KMS-11 (cell line): ENCODE results near the gene GPR137.
"Not testable (repeated sequence)": the region's sequence is repeated elsewhere in the genome, so short reads cannot be mapped to it uniquely, and the experiment has no call there.

Experiments used
- H2AFZ ChIP-seq: fragments of 200-600 bp; sonication (generic); 2 replicates; pipeline ENCODE4 v1.6.1; 2016; ENCODE audit warnings: antibody characterized with exemption, mixed run types, low read depth
- H3K27ac ChIP-seq: fragments of 200-600 bp; sonication (generic); 2 replicates; pipeline ENCODE4 v1.6.1; 2016; ENCODE audit warnings: mild to moderate bottlenecking, mixed run types
- H3K27me3 ChIP-seq: fragments of 200-600 bp; sonication (generic); 2 replicates; pipeline ENCODE4 v1.6.1; 2017; ENCODE audit warnings: mild to moderate bottlenecking, low read depth, mixed run types, moderate library complexity; ENCODE audit not compliant: insufficient read depth
- H3K36me3 ChIP-seq: fragments of 200-600 bp; sonication (generic); 2 replicates; pipeline ENCODE4 v1.6.1; 2017; ENCODE audit warnings: mild to moderate bottlenecking, mixed run types; ENCODE audit not compliant: insufficient read depth
- H3K4me1 ChIP-seq: fragments of 200-600 bp; sonication (generic); 2 replicates; pipeline ENCODE4 v1.6.1; 2016; ENCODE audit warnings: mild to moderate bottlenecking, low read depth, mixed run types; ENCODE audit not compliant: poor library complexity, severe bottlenecking
- H3K4me2 ChIP-seq: fragments of 200-600 bp; sonication (generic); 2 replicates; pipeline ENCODE4 v1.7.0; 2016; ENCODE audit warnings: mild to moderate bottlenecking, mixed run types
- H3K4me3 ChIP-seq: fragments of 200-600 bp; sonication (generic); IDR thresholded peaks from 2 replicates; pipeline ENCODE4 v1.6.1; 2017; ENCODE audit warnings: low read depth, low read length, mixed read lengths; ENCODE audit not compliant: insufficient read depth
- H3K79me2 ChIP-seq: fragments of 200-600 bp; sonication (generic); 2 replicates; pipeline ENCODE4 v1.6.1; 2016; ENCODE audit warnings: low read depth, mixed run types; ENCODE audit not compliant: insufficient read depth
- H3K9ac ChIP-seq: fragments of 200-600 bp; sonication (generic); 2 replicates; pipeline ENCODE4 v1.6.1; 2016; ENCODE audit warnings: mild to moderate bottlenecking, mixed run types
- H4K20me1 ChIP-seq: fragments of 200-600 bp; sonication (generic); 2 replicates; pipeline ENCODE4 v1.6.1; 2016; ENCODE audit warnings: mild to moderate bottlenecking, mixed run types; ENCODE audit not compliant: insufficient read depth
- TF ChIP-seq, protein P1 (sequence below): fragments of 200-600 bp; sonication (generic); conservative IDR thresholded peaks from 2 replicates; pipeline ENCODE4 v1.6.1; 2017; ENCODE audit warnings: low read depth, mild to moderate bottlenecking, antibody characterized with exemption, low read length, moderate library complexity, mixed read lengths

The GPR137 gene

DNA sequence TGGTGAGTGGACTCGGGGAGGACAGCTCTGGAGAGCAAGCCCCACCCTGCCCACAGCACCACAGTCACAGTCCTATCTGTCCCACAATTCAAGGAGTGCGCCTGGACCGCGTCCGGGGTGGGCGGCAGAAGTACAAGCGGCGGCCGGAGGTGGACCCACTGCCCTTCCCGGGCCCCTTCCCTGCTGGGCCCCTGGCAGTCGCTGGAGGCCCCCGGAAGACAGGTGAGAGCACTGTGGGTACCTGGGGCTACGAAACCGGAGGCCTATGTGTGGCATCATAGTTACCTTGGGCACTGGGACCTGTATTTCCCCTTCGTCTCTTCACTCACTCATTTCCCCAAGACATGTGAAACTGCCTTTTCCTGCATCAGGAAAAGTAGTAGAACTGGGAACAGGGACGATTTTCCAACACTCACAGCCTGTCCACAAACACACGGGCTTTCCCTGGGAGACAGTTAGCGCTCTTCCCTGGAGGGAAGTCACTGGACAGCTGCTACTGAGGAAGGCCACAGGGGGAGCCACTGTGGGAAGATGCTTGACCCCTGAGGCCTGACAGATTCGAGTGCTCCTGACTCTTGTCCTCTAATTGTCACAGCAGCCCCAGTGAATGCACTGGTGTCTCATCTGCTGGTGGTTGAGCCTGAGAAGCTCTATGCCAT lies 28.6 kb downstream of the GPR137 start:
- TF ChIP-seq, protein P1, sequence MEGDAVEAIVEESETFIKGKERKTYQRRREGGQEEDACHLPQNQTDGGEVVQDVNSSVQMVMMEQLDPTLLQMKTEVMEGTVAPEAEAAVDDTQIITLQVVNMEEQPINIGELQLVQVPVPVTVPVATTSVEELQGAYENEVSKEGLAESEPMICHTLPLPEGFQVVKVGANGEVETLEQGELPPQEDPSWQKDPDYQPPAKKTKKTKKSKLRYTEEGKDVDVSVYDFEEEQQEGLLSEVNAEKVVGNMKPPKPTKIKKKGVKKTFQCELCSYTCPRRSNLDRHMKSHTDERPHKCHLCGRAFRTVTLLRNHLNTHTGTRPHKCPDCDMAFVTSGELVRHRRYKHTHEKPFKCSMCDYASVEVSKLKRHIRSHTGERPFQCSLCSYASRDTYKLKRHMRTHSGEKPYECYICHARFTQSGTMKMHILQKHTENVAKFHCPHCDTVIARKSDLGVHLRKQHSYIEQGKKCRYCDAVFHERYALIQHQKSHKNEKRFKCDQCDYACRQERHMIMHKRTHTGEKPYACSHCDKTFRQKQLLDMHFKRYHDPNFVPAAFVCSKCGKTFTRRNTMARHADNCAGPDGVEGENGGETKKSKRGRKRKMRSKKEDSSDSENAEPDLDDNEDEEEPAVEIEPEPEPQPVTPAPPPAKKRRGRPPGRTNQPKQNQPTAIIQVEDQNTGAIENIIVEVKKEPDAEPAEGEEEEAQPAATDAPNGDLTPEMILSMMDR, result no peak
- Histone ChIP-seq H3K36me3 (no peaks in the 10 kb centered on the region), H4K20me1 (no peaks in the 10 kb centered on the region), H3K4me2 (no peak overlapping the region), H3K79me2 (peaks cover 34% of the 10 kb centered on the region; the same call in 1 of the 2 replicates), H3K27ac (no peak overlapping the region), H2AFZ (no peak overlapping the region), H3K4me3 (no peak overlapping the region), H3K9ac (no peak overlapping the region), H3K4me1 (peaks cover 37% of the 10 kb centered on the region), H3K27me3 (no peaks in the 10 kb centered on the region)

- peak overlapping the region; percentile 21; the same call in 1 of the 2 replicates for H3K4me2 ChIP-seq
- TF ChIP-seq, protein P1, result 0 out of 2 replicates have a peak, but pooled peaks have one; percentile 15
- no peaks in the 10 kb centered on the region for H3K27me3 ChIP-seq
- H3K27ac ChIP-seq, result no peak overlapping the region; the same call in 1 of the 2 replicates
- H3K79me2 ChIP-seq, result peaks cover 34% of the 10 kb centered on the region; the same call in 1 of the 2 replicates
- no peak overlapping the region for H2AFZ ChIP-seq
- no peak overlapping the region for H3K9ac ChIP-seq
- H3K4me1 ChIP-seq, result peaks cover 31% of the 10 kb centered on the region
- no peaks in the 10 kb centered on the region for H4K20me1 ChIP-seq
- no peak overlapping the region for H3K4me3 ChIP-seq
- no peaks in the 10 kb centered on the region for H3K36me3 ChIP-seq
Observed at GRCh38 chr11:64314805-64315561, 29.3 kb downstream of the GPR137 start.

DNA sequence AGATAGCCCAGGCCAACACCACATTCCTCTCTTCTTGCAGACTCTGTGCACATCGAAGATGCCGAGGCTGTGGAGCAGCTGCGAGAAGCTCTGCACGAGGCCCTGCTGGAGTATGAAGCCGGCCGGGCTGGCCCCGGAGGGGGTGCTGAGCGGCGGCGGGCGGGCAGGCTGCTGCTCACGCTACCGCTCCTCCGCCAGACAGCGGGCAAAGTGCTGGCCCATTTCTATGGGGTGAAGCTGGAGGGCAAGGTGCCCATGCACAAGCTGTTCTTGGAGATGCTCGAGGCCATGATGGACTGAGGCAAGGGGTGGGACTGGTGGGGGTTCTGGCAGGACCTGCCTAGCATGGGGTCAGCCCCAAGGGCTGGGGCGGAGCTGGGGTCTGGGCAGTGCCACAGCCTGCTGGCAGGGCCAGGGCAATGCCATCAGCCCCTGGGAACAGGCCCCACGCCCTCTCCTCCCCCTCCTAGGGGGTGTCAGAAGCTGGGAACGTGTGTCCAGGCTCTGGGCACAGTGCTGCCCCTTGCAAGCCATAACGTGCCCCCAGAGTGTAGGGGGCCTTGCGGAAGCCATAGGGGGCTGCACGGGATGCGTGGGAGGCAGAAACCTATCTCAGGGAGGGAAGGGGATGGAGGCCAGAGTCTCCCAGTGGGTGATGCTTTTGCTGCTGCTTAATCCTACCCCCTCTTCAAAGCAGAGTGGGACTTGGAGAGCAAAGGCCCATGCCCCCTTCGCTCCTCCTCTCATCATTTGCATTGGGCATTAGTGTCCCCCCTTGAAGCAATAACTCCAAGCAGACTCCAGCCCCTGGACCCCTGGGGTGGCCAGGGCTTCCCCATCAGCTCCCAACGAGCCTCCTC lies 30.2 kb downstream of the GPR137 start:
- peaks cover 31% of the 10 kb centered on the region for H3K4me1 ChIP-seq
- H3K79me2 ChIP-seq, result peaks cover 27% of the 10 kb centered on the region; the same call in 1 of the 2 replicates
- H3K27ac ChIP-seq, result peak overlapping the region; percentile 88
- not testable (repeated sequence) for H2AFZ ChIP-seq, H4K20me1 ChIP-seq, H3K36me3 ChIP-seq, H3K4me3 ChIP-seq, H3K27me3 ChIP-seq
- H3K4me2 ChIP-seq, result peak overlapping the region; percentile 94
- peak overlapping the region; percentile 84; the same call in 1 of the 2 replicates for H3K9ac ChIP-seq

- Histone ChIP-seq H3K4me1 (peaks cover 33% of the 10 kb centered on the region), H3K36me3 (no peaks in the 10 kb centered on the region), H3K4me2 (peak overlapping the region; percentile 94), H3K79me2 (peaks cover 23% of the 10 kb centered on the region; the same call in 1 of the 2 replicates), H4K20me1 (no peaks in the 10 kb centered on the region), H3K4me3 (no peak overlapping the region), H2AFZ (peak overlapping the region; percentile 60; the same call in 1 of the 2 replicates), H3K9ac (peak overlapping the region; percentile 84), H3K27ac (peak overlapping the region; percentile 88), H3K27me3 (no peaks in the 10 kb centered on the region)
- TF ChIP-seq, protein P1, result no peak; the same call in 1 of the 2 replicates
Observed at GRCh38 chr11:64316672-64317324, 31.1 kb downstream of the GPR137 start.
